ENCODE measurements around the gene ATXN7L1. TPM values are rescaled to one million over a fixed set of nuclear protein-coding genes. Genes with fewer than 3 reads are reported as not detected.

Gene ATXN7L1
- total and polyA plus RNA-seq, 2 of the 4 experiments (the other 2 are of a cell fraction) = 3.5 to 4.3 TPM

DNA sequence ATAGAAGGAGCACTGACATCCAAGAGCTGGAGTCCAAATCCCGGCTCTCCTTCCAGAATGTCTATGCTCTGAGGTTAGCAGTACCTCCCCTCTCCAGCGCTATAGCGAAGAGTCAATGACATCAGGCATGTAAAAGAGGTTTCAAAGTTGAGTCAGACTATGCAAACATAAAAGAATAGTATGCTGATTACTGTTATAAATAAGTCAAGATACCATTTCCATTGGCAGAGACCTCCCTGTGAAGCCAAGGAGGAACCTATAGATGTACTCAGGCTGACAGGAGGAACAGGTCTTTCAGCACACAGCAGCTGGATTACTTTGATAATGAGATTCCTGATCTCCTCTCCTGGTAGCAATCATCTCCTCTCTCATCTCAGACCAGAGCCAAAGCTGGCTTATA lies 191.2 kb downstream of the ATXN7L1 start:
- H3K27ac ChIP-seq (ENCODE audit: insufficient read depth, low read length) = no peak overlapping the region
- TF ChIP-seq NFE2L2 (IDR thresholded peaks at IDR 0.05; ENCODE audit: low read depth, low read length) (no peak), POLR2A (IDR thresholded peaks at IDR 0.05; ENCODE audit: low read depth, low read length) (no peak), MAZ (IDR thresholded peaks at IDR 0.05; ENCODE audit: borderline replicate concordance, low read depth, low read length) (no peak)

More for the DNA sequence above, 191.2 kb downstream of the ATXN7L1 start:
- no TSS peak for BruUV-seq (replicated peaks)
- ChIA-PET POLR2A (ENCODE audit: unreplicated experiment) (no interaction called here), CTCF (no interaction called here)
- H2AK9ac ChIP-seq (replicated peaks; ENCODE audit: low read depth, low read length, poor library complexity) = no peak overlapping the region
- peak; percentile 59 for DNase-seq
- H4K91ac ChIP-seq (ENCODE audit: insufficient read depth, low read depth, low read length) = no peak overlapping the region
- H3K9me1 ChIP-seq (ENCODE audit: insufficient read depth, low read length) = 0 out of 2 replicates have a peak, but pooled peaks cover 2% of the 10 kb centered on the region
- dilution Hi-C loops (cut with HindIII; ENCODE audit: low sequenced_read_pairs, unreplicated experiment) = no loop called here
- no peak overlapping the region for H3K18ac ChIP-seq (ENCODE audit: low read depth, low read length)
- intact Hi-C loops (cut with micrococcal nuclease) = no loop called here
- no peak overlapping the region for H3K14ac ChIP-seq (replicated peaks; ENCODE audit: low read depth, low read length)
- no peak overlapping the region for H2AK5ac ChIP-seq (ENCODE audit: low read depth, low read length)
- no peak overlapping the region for H2BK20ac ChIP-seq (ENCODE audit: low read depth, low read length)
- no peak overlapping the region for H3K4ac ChIP-seq (ENCODE audit: low read depth, low read length)
- no peak overlapping the region for H2BK5ac ChIP-seq (ENCODE audit: low read depth, low read length, poor library complexity, severe bottlenecking)
- H3K9ac ChIP-seq (ENCODE audit: low read depth, low read length) = no peak overlapping the region
- peaks cover 0 to under 1% of the 10 kb centered on the region in 2 experiments; a peak in 2 of 4 replicates for H3K79me1 ChIP-seq (ENCODE audit: low read depth in 1 of 2, low read length in 2 of 2)
- no peak overlapping the region for H3K23ac ChIP-seq (ENCODE audit: low read depth, low read length)
- no peaks in the 10 kb centered on the region for H3K27me3 ChIP-seq (ENCODE audit: control insufficient read depth, insufficient read depth, low read length)
- H3K4me3 ChIP-seq (ENCODE audit: insufficient read depth, low read depth, low read length) = no peak overlapping the region
- H3K36me3 ChIP-seq (ENCODE audit: control insufficient read depth, insufficient read depth, low read length) = no peaks in the 10 kb centered on the region
- no peak overlapping the region for H3K56ac ChIP-seq (ENCODE audit: extremely low read depth, insufficient read depth, low read length)
- in situ Hi-C loops (cut with MboI; ENCODE audit: low sequenced_read_pairs) = no loop called here
- H2BK120ac ChIP-seq (ENCODE audit: low read depth, low read length) = no peak overlapping the region
- H2AFZ ChIP-seq (replicated peaks; ENCODE audit: low read length, poor library complexity) = no peak overlapping the region
- H3K9me3 ChIP-seq (ENCODE audit: control insufficient read depth, insufficient read depth, low read length) = no peaks in the 10 kb centered on the region; the same call in 1 of the 2 replicates
- no peaks in the 10 kb centered on the region for H3K4me1 ChIP-seq (ENCODE audit: control insufficient read depth, insufficient read depth, low read length)
- peaks cover 5% of the 10 kb centered on the region; the same call in 1 of the 2 replicates for H4K20me1 ChIP-seq (ENCODE audit: insufficient read depth, low read length)
- WGBS, 2 experiments (ENCODE audit: extremely low coverage in 2 of 2, insufficient read length in 1 of 2) = no CpG with 5 or more reads among the region's 3 CpGs
- peak; percentile 45 for ATAC-seq (ENCODE audit: low read depth)
- no peak overlapping the region for H3K4me2 ChIP-seq (ENCODE audit: low read depth, low read length)
- no peak overlapping the region for H4K5ac ChIP-seq (ENCODE audit: low read depth, low read length)
- no peak overlapping the region for H4K8ac ChIP-seq (ENCODE audit: low read depth in 2 of 2, low read length in 2 of 2)
- no peak overlapping the region for H2BK15ac ChIP-seq (ENCODE audit: low read depth, low read length)

Data from IMR-90 (cell line).